HG02610 (cell line): ENCODE measurements around the gene GCN1.

ENCODE experiments used
- ATAC-seq: cut with Tn5 transposase; IDR thresholded peaks from one replicate; pipeline ENCODE4 v1.9.1; 2021; ENCODE audit warnings: mild to moderate bottlenecking, moderate library complexity; ENCODE audit not compliant: unreplicated experiment

The GCN1 gene

GRCh38 chr12:120118321-120119061 is 76.0 kb downstream of the GCN1 start:
- no peak for ATAC-seq

DNA sequence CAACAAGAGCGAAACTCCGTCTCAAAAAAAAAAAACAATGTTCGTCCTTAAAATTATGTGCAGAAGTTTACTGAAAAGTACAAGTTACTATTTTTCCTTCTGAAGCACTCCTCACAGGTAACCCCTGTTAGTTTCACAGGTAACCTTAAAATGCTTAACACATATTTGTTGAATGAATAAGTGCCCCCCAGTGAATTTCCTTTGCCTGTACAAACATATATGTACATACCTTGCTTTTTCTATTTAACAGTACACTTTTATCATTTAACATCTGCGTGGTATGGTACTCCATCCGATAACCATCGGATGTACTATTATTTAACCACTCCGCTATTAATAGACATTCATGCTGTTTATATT is 76.6 kb downstream of the GCN1 start:
- no peak for ATAC-seq

GRCh38 chr12:120116792-120117651 is 77.5 kb downstream of the GCN1 start:
- peak; percentile 33 for ATAC-seq

GRCh38 chr12:120116441-120116791 is 78.1 kb downstream of the GCN1 start, which contains the start of gene RAB35:
TSS of gene RAB35 (minus strand) at chr12:120116753. CDS start at chr12:120116650, 103 bp downstream.
- ATAC-seq: no peak

GRCh38 chr12:120115692-120116440 is 78.6 kb downstream of the GCN1 start:
- peak; percentile 5 for ATAC-seq

DNA sequence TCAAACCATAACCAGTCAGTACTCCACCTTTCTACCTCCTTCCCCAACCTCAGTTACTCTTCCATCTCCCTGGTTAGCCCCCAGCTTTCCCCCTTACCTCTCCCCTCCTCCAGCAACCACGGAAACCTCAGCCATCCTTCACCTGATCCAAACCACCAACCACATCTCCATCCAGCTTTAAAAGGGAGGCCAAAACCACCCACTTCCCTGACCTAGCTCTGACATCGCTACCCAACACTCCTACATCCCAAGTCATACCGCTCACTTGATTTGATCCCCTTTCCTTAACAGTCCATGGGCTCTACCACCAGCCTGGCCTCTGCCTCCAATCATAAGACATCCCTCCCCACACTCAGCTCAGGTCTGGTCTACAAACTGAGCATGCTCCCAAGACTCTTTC is 79.4 kb downstream of the GCN1 start:
- ATAC-seq: no peak

DNA sequence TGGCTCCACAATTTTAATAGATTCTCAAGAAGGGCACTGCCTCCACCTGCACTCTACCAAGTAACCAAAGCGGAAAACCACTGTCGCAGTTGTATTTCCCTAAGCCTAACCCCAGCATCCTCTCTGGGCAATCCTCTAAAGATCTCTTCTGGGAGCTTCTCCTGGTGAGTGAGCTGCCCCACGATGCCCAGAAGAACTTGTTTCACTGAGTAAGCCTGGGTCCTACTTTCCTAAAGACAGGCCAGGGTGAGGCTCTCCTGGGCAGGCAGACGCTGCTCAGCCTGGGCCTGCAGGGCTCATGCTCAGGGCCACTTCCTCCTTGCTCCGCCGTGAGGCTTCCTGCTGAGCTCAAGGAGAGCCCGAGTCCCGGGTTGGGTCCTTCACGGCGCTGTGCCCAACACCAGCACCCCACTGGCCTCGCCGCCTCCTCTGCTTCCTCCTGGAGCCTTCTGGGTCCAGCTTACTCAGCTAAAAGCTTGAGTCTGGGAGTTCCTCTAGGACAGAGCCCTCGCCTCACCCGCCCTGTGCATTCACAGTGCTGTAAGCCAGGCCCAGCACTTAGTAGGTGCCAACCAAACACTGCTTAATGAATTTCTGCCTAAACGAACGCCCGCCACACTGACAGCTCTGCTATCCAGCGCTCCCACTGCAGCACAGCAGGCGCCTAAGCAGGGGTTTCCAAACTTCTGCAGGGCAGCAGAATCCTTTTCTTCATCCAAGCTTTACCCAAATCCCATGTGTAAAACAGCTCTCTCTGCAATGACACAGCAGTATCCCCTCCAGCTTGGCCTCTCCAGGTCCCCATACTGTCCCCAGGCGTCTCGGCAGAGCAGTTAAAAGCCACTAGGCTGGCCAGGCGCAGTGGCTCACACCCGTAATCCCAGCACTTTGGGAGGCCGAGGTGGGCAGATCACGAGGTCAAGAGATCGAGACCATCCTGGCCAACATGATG is 83.7 kb downstream of the GCN1 start:
- ATAC-seq: peak; percentile 71

DNA sequence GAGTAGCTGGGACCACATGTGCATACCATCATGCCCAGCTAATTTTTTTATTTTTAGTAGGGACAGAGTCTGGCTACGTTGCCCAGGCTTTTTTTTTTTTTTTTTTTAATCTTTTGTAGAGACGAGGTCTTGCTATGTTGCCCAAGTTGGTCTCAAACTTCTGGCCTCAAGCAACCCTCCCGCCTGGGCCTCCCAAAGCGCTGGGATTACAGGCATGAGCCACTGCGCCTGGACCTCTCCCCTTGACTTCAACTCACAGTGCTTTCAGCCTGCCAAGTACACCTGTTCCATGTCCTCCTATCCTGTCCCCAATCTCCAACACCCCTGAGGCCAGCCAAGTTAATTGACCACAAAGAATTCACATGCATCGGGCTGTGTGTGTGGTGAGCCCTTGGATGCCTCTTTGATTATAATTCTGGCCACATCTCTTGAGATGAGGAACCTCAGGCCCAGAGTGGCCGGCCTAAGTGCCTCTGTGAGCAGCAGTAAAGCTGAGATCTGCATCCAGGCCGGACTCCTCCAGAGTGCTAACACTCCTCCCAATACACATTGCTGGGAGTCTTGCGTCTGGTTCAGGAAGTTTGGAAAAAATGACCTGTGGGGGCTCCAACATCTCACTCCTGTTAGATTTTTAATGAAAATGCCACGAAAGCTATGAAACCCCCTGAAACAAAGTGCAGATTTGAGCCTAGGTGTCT is 84.8 kb downstream of the GCN1 start:
- no peak for ATAC-seq

GRCh38 chr12:120106151-120106550 is 88.4 kb downstream of the GCN1 start:
- no peak for ATAC-seq

GRCh38 chr12:120103371-120103770 is 91.1 kb downstream of the GCN1 start:
- no peak for ATAC-seq

DNA sequence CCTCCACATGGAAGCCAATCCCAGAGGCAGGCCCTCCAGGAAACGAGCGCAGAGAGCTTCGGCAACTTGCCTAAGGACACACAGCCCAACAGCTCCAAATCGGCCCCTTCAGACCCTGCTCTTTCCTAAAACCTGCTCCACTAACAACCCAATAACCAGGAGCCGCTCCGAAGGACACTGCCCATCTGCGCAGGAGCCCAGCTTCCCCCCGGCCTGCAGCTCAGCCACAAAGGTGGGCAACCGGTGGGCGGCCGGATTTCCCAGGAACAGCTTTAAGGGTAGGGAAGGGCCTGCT is 91.5 kb downstream of the GCN1 start:
- no peak for ATAC-seq

- no peak for ATAC-seq
These were observed 92.1 kb downstream of the GCN1 start for GRCh38 chr12:120102189-120103043.

GRCh38 chr12:120101617-120102016 is 92.9 kb downstream of the GCN1 start:
- no peak for ATAC-seq

DNA sequence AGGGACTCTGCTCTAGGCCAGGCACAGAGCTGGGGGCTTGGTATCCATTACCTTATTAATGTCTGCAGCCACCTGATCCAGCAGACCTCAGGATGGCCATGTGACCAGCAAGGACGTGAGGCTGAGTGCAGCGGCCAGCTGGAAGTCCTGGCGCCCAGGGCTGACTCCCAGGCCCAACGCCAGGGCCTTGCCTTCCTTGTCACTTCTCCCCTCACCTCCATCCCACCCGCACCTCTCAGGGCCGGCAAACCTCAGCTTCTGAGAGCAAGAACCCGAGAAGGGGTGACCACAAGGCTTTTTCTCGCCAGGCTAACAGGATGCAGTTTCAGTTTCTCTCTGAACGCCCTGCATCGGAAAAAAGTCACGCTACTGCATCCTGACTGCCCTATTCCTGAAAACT is 93.3 kb downstream of the GCN1 start:
- no peak for ATAC-seq

DNA sequence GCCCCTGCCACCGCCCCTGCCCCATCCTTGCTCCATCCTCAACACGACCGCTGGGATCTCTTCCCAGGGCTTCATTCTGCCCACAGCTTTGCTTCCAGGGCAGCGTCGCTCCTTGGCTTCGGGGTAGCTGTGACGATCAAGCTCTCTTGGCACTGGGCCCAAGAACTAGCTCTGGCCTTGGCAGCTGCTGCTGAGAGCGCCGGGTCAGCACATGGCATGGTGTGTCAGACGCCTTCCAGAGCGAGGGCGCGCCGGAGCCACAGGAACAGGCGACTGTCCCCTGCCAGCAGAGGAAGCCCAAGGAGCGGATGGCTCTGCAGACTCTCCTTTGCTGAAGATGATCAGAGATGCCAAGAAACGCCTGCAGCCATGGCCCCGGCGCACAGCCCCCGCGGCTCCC is 93.9 kb downstream of the GCN1 start:
- no peak for ATAC-seq

DNA sequence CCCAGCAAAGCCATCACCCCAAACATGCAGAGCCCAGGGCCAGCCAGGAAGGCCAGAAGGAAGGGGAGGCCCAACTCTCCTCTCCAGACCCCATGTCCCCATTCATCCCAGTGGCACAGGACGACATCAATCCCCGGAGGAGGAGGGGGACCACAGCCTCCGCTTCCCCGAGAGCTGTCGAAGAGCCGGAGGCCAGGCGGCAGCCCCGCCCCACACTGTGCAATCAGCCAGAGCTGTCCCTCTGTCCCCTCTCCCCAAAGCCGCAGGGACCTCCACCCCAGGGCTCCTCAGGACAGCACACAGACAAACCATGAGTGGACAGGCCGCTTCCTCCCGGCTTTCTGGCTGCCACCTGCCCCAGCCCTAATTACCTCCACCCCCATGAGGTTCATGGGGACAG is 94.8 kb downstream of the GCN1 start:
- ATAC-seq: no peak

GRCh38 chr12:120098756-120099470 is 95.6 kb downstream of the GCN1 start:
- ATAC-seq: no peak

DNA sequence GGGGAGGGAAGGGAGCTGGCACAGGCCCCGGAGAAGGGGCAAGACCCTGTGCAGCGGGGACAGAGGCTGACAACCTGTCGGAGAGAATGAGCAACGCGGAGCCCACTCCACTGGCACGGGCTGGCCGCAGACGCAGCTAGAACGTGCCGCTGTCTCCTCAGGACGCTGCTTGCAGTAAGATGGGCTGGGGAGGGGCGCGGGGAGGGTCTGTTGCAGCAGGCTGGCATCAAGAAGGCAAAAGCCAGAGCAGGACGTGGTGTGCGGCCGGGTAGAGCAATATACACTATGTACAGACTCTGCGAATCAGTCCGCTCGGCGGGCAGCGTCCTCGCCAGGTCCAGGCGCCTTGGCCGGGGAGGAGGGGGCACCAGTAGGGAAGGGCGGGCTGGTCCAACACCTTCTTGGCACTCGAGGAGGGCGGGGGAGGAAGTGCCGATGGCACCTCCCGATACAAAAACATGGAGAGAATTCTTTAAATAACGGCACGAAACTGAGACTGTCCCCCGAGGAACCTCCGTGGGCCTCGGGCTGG is 97.8 kb downstream of the GCN1 start:
- ATAC-seq: no peak
